ENCODE data around the gene ABCF3.

Gene ABCF3

DNA sequence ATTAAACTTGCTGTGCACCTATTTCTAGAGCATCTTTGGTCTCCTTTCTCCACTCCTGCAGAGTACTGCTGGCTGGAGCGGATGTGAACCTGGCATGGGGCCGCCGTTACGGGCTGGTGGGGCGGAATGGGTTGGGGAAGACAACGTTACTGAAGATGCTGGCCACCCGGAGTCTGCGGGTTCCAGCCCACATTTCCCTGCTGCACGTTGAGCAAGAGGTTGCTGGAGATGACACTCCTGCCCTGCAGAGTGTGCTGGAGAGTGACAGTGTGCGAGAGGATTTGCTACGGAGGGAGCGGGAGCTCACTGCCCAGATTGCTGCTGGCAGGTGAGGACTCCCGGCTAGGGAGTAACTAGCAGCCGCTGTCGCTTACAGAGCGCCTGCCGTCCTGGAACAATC is 2.1 kb downstream of the ABCF3 start:
- no peak for DNase-seq

DNA sequence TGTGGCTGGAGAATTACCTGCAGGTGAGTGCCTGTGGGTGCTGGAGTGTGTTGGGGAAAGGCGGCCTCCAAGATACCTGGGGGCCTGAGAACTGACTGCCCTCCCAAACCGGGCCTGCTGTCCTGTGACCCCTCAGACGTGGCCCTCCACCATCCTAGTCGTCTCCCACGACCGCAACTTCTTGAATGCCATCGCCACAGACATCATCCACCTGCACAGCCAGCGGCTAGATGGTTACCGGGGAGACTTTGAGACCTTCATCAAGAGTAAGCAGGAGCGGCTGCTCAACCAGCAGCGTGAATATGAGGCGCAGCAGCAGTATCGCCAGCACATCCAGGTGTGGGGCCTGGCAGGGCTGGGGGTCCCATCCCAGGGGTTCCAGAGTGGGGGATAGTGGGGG is 3.4 kb downstream of the ABCF3 start:
- no peak for DNase-seq

DNA sequence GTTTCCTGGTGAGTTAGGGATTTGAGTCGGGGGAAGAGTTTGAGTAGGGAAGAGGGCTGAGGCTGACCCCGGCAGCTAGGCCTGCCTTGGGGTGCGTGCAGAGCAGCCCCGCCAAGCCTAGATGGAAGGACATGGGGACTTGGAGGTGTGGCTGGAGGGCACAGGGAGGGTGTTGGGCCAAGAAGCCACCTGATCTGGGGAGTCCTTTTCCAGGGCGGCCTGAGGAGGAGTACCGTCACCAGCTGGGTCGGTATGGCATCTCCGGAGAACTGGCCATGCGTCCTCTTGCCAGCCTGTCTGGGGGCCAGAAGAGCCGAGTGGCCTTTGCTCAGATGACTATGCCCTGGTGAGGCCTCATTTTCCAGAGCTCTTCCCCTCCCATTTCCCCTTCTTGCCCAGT is 6.9 kb downstream of the ABCF3 start:
- no peak for DNase-seq

DNA sequence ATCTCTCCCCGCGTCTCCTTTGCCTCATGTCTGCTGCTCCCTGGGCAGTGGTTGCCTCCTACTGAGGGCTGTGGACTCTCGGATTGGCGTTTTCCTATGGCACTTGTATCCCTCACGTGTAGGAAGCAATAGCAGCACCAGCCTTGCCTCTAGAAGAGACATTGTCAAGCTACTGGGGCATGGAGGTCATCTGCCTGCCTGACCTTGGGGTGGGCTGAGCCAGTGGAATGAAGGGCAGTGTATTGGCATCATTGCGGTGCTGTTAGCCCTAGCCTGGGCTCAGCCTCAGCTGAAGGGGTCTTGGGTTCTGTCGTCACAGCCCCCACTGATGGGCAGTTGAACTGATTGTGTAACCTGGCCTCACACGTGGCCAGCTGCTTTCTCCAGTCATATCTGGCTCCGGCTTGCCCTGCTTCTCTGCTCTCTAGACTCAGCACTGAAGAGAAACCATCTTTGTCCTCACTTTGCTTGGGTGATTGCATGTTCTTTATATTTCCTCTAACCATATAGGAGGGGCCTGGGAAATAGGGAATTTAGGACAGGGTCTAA is 8.1 kb downstream of the ABCF3 start:
- no peak for DNase-seq

DNA sequence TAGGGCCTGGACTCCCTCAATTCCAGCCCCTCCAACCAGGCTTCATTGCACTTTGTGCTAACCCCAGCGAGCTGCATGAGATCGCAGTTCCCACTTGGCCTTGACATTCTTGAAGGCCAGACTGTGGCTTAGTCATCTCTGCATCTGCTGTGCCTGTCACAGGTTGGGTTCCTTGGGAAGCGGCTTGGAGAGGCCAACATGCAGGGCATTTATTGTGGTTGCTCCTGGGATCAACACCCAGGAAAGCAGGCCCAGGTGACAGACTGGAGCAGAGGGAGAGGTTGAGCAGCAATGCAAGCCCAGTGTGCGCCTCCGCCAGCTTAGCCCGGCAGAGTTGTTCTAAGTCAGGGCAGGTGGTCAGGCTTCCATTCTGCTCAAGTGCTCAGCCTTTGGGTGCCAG is 10.5 kb downstream of the ABCF3 start:
- no peak for DNase-seq

DNA sequence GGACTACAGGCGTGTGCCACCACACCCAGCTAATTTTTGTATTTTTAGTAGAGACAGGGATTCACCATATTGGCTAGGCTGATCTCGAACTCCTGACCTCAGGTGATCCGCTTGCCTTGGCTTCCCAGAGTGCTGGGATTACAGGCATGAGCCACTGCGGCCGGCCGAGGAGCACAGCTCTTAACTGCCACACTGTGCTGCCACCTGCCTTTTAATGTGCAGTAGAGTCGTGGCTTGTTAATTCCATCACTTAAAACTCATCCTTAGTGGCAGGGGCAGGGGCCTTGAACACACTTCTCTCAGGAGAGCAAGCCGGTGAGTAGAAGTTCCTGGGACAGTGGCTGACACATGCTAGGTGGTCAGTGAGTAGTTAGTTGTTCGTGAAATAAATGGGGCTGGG is 12.5 kb downstream of the ABCF3 start:
- DNase-seq, result no peak

DNA sequence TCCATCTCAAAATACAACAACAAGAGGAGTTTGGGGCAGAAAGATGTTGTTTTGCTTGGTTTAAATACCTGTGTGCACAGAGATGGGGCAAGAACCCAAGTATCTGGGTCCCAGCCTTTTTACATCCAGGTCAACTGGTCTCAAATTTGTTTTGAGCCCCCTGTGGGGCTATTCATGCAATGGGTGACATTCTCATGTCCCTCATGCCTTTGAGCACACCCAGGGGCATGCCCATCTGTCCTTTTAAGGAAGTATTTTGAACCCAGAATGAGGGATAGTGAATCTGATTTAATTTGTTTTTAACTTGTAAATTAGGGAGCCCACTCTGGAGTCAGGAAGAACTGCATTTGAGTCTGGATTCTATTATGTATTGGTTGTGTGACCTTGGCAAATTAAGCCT is 14.8 kb downstream of the ABCF3 start:
- no peak for DNase-seq

DNA sequence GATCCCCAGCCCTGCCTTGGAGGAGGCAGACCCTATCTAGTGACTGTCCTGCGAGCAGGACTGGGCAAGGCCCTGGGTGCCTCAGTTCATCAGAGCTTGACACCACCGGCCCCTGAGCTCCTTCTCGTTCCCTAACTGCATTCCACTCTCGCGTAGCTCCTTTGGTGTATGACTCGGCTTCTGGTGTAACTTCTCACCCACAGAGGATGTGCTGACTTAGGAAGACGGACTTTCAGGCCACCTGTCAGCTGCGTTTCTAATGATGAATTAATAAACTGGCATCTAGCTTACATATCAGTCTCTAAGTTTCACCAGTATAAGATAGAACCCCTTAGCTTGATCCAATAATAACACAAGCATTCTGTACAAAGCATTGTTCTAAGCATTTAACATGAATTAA is 17.5 kb downstream of the ABCF3 start:
- no peak for DNase-seq

DNA sequence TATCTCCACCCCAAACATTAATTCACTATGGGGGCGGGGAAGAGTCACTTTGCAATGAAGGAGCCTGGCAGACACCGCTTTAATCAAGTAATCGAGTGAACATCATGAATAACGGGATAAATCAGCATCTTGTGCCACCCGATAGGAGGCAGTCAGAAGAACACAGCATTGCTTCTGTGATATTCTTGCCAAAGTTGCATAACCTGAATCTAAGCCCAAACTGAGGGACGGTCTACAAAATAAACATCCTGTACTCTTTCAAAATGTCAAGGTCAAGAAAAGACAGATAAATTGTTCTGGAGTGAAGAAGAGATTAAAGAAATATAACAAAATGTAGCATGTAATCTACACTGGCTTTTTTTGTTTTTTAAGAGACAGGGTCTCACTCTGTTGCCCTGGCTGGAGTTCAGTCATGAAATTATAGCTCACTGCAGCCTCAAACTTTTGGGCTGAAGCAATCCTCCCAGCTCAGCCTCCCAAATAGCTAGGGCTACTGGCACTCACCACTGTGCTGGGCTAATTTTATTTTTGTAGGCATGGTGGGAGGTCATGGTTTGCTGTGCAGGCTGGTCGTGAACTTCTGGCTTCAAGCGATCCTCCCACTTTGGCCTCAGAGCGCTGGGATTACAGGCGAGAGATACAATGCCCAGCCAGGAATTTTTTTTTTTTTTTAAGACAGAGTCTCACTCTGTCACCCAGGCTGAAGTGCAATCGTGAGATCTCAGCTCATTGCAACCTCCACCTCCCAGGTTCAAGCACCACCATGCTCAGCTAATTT is 23.3 kb downstream of the ABCF3 start:
- no peak for DNase-seq

DNA sequence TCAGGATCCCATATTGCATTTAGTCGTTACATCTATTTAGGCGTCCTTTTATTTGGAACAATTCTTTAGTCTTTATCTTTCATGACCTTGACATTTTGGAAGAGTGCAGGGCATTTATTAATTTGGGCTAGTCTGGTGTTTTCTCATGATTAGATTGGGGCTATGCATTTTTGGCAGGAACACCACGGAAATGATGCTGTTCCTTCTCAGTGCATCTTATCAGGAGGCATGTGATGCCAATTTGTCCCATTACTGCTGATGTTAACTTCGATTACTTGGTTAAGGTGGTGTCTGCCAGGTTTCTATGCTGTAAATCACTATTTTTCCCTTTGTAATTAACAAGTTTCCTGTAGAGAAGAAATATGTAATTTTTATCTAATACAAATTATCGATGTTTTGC is 25.3 kb downstream of the ABCF3 start:
- no peak for DNase-seq

DNA sequence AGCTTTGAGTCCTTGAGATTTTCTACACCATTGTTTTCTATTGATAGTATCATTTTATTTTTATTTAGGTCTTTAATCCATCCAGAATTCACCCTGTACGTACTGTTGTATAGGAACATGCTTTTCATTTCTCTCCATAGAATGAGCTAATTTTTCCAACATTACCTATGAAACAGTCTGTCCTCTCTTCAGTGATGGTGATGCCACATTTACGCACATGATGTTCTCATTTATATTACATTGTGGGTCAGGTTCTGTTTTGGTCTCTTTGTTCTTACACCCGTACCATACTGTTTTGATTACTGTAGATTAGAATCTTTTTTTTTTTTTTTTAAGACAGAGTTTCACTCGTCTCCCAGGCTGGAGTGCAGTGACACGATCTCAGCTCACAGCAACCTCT is 25.7 kb downstream of the ABCF3 start:
- DNase-seq, result no peak

DNA sequence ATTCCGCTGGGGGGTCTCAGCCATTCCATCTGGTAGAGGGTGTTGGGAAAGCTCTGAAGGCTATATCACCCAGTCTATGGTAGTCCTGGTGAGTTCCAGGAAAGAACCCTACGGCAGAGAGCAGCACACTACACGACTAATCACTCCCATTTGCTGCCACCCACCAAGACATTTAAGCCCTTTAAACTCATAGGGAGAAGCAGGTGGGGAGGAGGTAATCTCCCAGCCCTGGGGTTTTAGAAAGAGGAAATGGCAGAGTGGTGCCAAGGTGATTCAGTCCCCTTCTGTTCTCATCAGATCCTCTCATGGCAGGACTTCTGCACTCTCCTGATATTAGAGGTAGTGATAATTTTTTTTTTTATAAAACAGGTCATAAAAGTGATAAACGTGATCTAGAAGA is 32.8 kb downstream of the ABCF3 start:
- DNase-seq, result no peak

DNA sequence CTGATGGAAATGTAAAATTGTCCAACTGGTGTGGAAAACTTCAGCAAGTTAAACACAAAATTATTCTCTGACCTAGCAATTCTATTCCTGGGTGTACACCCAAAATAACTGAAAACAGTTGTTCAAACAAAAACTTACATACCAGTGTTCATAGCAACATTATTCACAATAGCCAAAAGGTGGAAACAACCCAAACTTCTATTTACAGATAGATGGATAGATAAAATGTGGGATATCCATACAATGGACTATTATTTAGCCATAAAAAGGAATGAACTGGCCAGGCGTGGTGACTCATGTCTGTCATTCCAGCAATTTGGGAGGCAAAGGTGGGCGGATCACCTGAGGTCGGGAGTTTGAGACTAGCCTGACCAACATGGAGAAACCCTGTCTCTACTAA is 36.5 kb downstream of the ABCF3 start:
- DNase-seq, result no peak

DNA sequence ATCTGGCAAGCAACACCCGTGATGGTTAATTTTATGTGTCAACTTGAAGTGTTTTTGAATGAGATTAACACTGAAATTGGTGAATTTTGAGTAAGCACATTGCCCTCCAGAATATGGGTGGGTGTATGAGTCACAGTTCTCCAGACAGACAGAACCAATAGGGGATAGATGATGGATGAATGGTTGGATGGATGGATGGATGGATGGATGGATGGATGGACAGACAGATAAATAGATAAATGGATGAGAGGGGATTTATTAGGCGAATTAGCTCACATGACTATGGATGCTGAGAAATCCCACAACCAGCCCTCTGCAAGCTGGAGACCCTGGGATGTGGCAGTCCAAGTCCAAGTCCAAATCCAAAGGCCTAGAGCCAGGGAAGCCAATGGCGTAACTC is 37.9 kb downstream of the ABCF3 start:
- no peak for DNase-seq

DNA sequence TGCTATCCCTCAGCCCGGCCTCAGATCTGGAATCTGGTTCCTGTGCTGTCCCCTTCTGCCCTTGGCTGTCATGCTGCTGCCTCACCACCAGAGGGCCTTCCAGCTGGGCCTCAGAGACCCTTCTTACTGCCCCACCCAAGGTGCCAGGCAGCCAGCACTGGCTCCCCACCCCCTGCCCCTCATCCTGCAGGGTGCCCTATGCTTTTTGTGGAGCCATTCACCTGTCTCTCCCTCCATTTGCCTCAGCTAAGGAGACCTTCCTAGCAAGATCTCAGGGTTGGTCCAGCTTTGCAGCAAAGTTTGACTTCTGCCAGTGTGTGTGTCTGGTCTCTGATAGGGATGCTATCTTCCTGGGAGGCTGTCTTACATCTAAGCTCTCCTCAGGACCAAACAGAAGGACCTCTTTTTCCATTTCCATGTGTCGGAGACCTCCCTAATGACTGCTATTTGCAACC is 41.5 kb downstream of the ABCF3 start:
- DNase-seq, result no peak

DNA sequence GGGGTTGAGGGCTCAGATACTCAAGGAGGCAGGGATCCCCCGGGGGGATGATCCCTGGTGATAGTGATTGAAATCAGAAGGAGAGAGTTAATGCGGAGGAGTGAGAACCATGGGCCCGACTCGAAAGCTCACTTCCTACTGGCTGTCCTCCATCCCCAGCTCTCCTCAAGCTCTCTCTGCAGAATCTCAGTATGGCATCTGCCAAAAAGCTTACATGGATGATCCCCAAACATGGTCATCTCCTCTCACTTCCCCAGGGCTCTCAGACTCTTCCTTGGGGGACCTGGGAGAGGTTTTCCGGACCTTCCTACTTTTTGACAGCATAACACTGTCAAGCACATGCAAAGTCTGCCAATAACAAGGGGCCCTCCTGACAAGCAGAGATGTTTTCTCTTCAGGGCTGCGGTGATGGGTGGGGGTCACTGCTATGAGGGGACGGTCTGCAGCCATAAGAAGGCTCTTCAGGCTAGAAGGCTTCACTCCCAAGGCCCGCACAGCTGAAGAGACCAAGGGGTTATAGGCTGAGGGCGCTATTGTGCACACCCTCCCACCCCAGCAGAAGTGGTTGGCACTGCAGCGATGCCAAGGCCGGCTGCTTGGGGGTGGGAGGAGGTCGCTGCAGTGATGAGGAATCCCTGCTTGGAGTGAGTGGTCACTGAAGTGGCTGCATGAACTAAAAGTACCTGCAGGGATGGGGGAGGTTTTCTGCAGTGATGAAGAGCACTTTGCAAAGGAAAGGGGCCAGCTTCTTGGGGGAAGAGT is 42.6 kb downstream of the ABCF3 start:
- no peak for DNase-seq

DNA sequence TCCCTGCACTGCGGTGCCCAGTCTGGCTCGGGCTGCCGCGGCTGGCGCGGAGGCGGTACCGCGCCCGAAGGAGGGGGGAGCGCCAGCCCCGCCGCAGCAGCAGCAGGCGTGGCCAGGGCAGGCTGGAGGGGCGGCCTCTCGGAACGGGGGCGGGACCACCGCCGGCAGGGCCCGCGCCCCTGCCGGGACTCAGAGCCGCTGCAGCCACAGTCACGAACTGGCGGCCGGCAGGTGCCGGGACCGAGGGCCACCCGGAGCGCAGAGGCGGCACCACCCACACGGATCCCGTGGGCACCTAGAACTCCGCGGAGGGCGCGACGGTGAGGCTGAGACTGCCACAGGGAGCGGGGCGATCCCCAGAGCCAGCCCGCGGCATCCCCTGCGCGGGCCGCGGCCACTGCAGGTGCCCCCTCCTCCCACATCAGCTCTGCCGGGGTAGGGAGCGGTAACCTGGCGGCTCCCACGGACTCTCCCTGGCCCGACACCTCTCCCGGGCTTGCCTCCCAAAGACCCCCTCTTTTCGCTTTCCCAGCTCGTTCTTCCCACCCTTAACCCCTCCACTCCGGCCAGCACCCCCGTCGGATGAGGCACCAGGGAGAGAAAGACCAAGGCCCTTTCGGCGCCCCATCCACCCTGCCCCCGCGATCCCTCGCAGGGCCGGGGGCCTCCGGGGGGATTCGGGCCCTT is 43.5 kb downstream of the ABCF3 start, which contains the start of gene VWA5B2:
VWA5B2 (plus strand) TSS at position 192 of the 687 bp plus-strand sequence. CDS start 944 bp downstream, outside the sequence.
- peak in 1 of 2 experiments; percentile 39 for DNase-seq

DNA sequence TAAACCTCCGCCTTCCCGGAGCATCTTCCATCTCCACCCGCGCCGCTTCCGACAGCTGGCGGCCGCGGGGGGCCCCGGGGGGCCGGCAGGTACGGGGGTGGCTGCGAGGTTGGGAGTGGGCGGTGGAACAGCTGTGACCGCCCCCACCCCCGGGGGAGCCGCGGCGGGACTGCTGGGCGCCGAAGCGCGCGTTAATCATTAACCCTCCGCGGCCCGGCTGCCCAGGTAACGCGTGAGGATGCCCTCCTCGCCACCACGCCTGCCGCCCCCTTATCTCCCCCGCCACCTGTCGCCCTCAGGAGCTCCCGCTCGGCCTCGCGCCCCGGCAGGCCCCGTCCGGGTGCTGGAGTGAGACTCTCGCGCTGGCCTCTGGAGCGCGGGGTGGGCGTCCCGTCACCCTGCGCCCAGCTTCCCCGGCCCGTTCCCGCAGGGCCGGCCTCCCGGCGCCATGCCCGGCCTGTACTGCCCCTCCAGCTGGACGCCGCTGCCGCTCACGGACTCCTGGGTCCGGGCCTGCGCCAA is 44.1 kb downstream of the ABCF3 start:
- no peak for DNase-seq

DNA sequence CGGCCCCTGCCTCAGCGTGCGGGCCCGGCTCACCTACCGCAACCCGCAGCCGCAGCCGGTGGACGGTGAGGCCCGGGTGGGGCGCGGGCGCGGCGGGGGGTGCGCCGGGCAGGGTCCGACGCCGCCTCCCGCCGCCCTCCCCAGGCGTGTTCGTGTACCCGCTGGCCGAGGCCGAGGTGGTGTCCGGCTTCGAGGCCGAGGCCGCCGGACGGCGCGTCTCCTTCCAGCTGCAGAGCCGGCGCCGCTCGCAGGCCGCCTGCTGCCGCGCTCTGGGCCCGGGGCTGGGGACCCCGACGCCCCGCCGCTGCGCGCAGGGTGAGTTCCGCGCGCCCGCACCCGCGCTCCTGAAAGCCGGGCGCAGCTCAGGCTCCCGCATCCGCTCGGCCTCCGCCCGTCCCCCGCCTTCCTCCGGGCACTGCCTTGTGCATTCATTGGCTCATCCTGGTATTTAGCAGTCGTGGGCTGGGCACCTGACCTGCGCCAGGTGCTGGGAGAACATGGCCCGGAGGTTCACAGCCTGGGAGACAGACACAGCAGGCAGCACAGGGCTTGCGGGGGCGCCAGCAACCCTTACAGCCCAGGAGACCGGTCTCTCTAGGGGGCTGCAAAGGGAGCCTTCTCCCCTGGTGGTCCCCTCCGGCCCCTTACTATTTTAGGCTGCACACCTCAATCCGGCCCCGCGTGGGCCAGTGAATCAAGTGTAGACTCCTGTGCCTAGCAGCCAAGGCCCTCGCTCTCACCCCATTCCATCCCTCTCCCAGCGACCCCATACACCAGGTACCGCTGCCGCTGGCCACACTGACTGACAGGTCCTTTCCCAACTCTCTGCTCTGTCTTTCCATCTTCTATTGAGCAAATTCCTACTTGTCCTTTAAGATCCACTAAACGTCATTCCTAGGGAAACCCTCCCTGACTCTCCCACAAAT is 44.9 kb downstream of the ABCF3 start:
- no peak for DNase-seq

DNA sequence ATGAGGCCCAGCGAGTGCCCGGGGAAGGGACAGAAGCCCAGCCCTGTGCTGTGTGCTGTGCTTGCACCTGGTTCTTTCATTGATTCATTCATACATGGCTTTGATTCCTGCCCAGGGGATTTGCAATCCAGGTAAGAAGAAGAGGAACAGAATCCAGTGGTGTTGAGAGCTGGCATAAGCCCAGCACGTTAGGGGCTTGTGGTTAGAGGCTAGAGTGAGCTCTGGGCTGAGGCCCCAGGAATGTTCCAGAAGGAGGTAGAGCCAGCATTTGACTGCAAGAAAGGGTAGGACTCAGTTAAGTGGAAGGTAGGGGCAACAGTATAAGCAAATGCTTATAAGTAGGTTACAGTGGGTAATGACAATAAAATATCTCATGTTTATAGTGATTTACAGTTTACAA is 45.7 kb downstream of the ABCF3 start:
- no peak for DNase-seq

DNA sequence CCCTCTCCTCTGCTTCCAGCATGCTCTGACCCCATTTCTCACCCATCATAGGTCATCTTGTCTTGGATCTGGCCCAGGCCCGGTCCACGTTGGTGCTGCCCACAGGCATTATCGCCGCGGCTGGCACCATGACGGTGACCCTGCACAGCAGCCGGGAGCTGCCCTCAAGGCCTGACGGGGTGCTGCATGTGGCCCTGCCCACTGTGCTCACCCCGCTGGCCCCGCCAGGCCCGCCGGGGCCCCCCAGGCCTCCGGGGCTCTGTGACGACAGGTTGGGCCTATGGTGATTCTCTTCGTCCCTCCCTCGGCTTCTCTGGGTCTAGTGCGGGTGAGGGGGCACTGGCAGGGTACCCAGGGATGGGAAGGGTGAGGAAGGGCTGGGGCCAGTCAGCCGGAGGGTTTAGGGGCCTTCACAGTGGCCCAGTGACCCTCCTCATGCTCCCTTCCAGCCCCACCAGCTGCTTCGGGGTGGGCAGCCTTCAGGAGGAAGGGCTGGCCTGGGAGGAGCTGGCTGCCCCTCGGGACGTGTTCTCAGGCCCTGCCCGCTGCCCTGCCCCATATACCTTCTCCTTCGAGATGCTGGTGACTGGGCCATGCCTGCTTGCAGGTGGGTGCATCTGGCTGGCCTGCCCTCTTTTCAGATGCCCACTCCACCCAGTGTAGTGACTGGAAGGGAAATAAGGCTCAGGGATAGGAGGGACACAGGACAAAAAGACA is 47.3 kb downstream of the ABCF3 start:
- no peak for DNase-seq

All from NCI-H187 (cell line).